Stimulated activated CD8-positive, alpha-beta memory T cell treated with anti-CD3 and anti-CD28 coated beads, Interleukin-7, amount 100 ng/mL, for 4 hours (primary cell): ENCODE results near the gene CDS1.
"Not testable (repeated sequence)": the region's sequence is repeated elsewhere in the genome, so short reads cannot be mapped to it uniquely, and the experiment has no call there.

Experiments used
- DNase-seq, 2 donors: peaks; one replicate each; pipeline ENCODE4 v3.0.0-alpha.2; 2020; ENCODE audit warnings: low read depth in 2 of 2

CDS1 gene

DNA sequence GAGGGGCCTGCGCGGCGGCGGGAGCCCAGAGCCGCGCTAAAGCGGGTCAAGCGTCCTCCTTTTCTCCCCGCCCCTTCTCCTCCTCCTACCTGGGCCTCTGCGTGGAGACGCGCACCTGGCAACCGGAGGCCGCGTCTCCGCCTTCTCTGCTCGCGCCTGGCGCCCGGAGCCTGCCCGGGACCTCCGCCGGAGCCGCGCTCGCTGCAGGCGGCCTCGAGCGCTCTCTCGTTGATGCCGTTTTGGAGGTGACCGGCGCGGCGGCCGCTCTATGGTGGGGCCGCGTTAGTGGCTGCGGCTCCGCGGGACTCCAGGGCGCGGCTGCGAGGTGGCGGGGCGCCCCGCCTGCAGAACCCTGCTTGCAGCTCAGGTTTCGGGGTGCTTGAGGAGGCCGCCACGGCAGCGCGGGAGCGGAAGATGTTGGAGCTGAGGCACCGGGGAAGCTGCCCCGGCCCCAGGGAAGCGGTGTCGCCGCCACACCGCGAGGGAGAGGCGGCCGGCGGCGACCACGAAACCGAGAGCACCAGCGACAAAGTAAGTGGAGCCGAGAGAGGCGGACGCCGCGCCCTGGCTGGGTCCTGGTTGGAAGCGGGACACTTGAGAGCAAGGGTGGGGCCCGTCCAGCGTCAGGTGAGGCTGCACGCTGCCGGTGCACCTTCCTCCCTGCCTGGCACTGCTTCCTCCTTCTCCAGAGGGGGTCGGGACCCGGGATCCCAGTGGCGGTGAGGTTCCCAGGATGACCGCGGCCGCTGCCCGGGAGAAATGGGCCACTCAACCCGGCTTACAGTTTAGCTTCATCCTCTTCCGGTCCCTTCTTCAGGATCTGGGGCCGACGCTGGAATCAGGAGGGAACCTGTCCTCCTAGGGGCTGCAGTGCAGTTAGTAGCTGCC, at the start of gene CDS1:
Gene CDS1, plus strand, starts transcription at position 140 of the 888 bp plus-strand sequence. Its CDS starts 275 bp downstream, at position 415.
- DNase-seq = no peak

DNA sequence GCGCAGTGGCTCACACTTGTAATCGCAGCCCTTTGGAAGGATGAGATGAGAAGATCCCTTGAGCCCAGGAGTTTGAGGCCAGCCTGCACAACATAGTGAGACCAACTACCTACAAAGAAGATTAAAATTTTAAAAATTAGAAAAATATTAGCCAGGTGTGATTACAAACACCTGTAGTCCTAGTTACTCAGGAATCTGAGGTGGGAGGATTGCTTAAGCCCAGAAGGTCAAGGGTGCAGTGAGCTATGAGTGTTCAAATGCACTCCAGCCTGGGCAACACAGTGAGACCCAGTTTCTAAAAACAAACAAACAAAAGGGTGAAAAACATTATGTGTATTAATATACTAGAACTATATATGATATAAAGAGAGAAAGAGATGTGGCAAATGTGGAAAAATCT, 47.0 kb upstream of the CDS1 start:
- no peak for DNase-seq

DNA sequence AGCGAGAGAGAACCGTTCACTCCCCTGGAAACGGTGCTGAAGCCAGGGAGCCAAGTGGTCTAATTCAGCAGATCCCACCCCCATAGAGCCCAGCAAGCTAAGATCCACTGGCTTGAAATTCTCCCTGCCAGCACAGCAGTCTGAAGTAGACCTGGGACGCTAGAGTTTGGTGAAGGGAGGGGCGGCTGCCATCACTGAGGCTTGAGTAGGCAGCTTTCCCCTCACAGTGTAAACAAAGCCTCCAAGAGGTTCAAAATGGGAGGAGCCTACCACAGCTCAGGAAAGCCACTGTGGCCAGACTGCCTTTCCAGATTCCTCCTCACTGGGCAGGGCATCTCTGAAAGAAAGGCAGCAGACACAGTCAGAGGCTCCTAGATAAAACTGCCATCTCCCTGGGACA, 37.8 kb upstream of the CDS1 start:
- DNase-seq = no peak

DNA sequence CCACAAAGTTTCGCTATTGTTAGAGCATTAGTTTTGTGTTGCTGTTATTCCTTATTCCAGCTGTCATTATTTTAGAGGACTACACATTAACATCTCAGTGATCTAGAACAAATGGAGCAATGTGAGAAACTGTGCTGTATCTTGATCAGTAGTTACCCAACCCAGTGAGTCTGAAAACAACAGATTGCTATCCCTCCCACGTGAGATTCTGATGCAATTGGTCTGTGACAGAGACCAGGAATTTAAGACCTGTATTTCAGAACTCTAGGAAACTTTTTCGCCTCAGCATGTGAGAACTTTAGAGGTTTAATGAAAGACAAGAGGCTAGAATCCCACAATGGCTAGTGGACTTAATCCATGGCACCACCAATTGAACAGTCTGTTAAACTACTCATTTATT, 35.7 kb upstream of the CDS1 start:
- DNase-seq = no peak

DNA sequence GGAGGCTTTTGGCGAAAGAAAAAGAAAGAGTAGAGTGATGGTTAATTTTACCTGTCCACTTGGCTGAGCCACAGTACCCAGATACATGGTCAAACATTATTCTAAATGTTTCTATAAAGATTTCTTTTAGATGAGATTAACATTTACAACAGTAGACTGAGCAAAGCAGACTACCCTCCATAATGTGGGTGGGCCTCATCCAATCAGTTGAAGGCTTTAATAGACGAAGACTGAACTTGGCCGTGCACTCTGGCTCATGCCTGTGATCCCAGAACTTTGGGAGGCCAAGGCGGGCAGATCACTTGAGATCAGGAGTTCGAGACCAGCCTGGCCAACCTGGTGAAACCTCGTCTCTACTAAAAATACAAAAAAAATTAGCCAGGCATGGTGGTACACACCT, 33.7 kb upstream of the CDS1 start:
- not testable (repeated sequence) for DNase-seq

DNA sequence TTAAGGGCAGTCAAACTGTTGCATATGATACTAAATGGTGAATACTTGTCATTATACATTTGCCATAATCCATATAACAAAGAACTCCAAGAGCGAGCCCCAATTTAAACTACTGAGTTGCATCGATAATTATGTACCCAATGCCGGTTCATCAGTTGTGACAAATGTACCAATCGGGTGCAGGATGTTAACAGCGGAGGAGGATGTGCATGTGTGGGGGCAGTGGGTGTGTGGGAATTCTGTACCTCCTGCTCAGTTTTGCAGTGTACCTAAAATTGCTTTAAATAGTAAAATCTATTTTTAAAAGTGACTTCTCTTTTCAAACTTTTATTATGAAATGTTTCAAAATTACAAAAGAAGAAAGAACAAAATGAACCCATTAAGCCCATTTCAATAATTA, 20.8 kb upstream of the CDS1 start:
- DNase-seq = no peak

DNA sequence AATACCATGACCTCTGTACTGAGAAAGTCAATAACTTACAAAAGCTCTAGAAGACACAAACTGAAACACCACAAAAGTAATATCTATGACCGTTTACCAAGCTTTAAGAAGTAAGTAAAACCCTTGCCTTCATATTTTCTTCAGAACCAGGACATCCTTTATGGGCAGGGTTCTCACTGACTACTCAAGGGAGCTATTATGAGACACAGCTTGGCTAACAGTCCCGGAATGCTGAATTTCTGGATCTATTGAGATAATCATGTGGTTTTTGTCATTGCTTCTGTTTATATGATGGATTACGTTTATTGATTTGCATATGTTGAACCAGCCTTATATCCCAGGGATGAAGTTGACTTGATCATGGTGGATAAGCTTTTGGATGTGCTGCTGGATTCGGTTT, 19.9 kb upstream of the CDS1 start:
- no peak for DNase-seq

DNA sequence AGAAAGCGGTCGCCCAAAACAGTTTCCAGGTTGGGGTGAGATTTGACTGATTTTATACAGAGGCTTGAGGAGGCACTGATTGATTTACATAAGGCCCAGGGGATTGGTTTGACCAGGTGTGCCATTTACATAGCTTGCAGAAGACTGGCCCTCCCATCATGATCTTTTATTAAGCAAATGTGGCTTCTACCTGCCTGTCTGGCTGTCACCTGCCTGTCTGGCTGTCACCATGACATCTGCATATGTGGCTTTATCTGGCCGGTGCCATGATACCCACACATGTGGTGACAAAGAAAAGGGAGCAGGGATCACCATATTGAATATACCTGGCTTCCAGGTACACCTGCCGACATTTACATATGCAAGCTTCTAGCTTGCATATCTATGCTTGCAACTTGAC, 17.0 kb upstream of the CDS1 start:
- DNase-seq = no peak

DNA sequence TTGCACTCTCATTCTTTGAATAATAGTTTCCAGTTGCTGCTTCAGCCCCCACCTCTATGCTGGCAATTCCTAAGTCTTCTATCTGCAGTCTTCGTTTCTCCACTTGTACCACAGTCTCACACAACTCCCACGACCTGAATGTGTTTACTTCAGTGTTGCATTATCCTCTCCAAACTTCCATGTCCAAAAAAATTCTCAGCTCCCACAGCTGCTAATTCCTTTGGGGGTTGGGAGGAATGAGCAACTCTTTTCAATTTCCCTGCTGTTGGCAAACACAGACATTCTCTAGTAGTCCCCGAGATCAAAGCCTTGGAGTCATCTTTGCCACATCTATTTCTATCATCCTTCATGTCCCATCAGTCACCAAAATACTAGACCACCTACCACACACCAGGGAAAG, 14.4 kb upstream of the CDS1 start:
- no peak for DNase-seq

DNA sequence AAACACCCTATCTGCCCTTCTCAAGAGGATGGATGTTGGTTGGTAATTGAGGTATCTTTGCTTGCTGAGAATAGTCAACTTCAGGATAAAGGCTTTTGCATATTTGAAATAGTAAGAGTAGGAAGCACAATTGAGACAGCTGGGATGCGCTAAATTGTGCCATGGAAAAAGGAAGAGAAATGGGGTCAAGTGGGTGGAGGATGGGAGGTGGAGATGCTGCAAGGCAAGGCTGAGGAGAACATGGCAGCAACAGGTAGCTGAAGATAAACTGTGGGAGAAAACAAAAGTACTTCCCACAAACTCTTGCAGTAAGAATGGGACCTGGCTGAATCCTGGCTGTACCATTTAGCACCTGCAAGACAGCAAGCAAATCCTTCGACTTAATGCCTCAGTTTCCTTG, 13.9 kb upstream of the CDS1 start:
- no peak for DNase-seq

DNA sequence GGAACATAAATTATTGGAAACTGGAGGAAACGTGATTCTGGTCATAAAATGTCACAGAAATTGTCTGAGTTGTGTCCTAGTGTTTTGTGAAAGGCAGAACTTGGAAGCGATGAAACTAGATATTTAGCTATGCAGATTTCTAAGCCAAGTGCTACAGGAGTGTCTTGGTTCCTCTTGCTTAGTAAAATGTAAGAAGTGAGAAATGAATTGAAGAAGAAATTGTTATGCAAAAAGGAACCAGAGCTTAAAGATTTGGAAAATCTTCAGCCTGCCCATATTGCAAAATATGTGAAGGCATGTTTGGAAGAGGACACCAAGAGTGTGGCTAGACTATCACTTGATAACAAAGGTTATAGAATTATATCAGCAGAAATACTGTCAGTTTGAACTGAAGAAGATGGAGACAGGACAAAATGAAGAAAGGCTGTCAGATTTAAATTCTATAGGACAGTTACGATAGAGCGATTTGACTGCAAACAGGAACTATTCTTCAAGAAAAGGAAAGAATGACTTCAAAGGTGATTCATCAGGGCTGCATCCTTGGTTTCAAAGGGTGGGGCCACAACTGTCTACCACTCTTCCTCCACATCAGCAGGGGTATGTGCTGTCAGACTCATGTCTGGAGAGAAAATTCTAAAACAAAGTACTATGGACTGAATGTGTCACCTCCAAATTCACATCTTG, 9.4 kb upstream of the CDS1 start:
- no peak for DNase-seq

DNA sequence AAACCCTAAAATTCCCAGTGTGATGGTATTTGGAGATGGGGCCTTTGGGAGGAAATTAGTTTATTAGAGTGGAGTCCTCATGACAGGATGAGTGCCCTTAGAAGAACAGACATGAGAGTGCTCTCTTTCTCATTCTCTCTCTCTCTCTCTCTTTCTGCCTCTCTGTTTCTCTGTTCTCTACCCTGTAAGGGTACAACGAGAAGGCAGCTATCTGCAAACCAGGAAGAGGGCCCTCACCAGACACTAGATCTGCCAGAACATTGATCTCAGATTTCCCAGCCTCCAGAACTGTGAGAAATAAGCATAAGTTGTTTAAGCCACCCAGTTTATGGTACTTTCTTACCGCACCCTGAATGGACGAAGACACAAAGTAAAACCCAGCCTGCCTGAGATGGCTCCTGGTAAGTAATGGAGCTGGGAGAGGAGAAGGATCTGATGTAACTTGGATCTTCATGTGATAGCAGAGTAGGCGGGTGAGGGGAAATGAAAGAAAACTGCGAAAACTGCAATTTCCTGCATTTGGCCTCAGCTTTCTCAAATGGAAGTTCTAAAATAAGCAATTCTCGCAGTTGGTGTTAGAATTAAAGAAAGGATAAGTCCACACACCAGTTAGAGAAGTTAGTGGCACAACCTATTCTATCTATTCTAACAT, 8.7 kb upstream of the CDS1 start:
- no peak for DNase-seq

DNA sequence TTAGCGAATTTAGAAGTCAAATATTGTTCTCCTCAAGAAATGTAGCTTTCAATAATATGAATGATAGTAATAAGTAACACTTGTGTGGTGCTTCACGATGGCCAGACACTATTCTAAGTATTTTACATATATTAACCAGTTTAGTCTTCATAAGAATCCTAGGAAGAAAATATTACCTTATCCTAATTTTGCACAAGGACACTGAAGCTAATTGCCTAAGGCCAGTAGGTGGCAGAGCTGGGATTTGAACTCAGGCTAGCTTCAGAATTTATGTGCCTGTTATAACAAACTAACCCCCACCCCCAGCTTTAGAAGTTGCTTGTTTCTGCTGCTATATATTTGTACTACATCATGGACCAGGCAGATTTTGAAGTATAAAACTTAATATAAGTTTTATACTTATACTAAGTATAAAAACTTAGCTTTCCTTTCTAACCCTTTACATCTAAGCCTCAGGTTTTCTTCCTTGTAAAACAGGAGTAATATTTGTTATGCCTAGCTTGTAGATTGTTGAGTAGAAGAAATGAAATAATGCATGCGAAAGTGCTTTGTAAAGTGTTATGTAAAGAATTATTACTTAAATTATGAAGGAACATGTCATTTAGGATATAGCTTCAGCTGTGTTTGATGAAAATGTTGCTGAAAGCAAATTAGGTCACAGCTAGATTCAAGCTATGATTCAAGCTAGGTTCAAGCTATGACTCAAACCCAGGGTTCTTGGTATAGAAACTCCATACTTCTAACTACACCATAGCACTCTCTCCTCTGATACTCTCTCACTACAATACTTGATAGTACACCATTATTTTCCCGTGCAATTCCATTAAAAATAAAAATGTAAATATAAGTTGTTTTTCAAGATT, 4.2 kb upstream of the CDS1 start:
- DNase-seq = no peak

DNA sequence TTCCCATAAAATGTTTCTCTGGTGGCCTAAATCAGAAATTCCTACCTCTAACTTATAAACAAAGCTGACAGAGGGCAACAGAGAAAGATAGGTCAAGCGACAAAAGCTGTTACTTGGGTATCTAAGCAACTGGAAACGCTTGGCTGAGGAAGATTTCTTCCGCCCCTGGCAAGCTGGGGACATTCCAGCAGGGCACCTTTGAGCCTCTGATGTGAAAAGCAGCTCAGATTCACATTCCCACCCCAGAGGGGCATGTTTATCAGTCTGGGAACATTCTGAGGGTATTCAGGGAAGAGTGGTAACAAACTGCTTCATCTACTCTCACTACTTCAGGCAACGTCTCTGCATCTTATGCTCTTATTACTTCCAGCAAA, 3.5 kb upstream of the CDS1 start:
- DNase-seq = no peak

DNA sequence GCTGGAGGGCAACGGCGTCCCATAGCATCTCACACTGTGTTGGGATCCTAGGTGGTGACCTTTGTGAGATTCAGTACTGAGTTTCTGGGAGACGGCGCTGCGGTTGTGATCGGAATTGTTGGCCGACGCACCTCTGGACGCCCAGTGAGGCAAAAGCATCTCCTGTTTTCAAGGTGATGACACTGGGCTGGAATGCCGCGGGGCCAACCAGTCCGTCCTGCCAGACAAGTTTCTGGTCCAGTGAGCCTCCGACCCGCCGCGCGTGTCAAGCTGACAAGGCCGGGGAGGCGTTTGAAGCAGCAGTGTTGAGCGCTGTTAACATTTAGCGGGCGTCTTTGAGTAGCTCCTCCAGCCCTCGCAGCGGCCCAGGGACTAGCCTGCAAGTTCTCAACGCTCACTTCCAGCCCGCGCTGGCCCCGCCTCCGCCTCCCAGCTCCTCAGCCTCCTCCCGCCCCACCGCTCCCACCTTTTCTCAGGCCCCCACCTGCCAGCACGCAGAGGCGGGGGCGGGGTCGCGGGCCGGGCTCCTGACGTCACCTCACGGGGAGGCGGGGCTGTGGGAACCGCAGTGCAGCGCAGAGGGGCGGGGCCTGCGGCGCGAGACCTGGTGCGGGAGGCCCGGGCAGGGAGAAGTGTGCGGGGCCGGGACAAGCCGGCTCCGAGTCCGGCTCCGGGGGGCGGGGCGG, 482 bp upstream of the CDS1 start:
- DNase-seq = peak; percentile 78 to 85

DNA sequence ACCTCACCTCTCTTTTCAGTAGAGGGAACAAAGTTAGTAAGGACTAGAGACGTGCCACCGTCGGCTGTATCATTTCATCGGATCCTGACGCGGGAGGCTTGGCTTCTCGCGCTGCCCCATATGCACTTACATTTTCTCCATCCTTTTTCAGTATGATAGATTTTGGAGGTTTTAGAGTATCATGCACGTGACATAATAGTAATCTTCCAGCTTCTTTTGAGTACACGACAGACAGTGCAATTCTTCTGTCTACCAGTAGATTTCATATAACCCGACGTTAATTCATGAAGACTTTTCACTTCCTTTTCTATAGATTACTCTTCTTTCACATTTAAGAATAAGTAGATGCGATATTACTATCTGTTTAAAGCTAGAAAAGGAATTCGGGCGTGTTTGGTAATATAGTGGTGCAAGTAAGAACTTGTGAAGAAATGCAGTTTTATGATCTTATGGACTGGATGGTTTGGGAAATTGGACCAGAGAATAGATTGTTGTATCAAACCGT, 1.0 kb downstream of the CDS1 start:
- no peak for DNase-seq

DNA sequence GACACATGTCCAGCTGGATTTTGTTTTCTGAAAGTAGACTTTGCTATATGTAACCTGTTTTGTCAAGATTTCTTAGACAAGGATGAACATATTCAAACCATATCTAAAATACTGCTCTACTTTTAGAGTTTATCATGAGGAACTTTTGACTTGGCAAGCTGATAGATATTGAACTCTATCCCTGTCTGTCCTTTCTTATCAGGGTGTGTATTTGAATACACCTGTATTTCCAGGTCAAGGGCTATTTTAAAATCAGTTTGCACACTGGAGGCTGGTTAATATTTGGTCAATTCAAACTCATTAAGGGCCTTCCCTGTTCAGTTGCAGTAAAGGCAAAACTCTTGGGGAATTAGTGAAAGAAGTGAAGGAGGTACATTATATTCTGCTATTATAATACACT, 2.3 kb downstream of the CDS1 start:
- DNase-seq = no peak

DNA sequence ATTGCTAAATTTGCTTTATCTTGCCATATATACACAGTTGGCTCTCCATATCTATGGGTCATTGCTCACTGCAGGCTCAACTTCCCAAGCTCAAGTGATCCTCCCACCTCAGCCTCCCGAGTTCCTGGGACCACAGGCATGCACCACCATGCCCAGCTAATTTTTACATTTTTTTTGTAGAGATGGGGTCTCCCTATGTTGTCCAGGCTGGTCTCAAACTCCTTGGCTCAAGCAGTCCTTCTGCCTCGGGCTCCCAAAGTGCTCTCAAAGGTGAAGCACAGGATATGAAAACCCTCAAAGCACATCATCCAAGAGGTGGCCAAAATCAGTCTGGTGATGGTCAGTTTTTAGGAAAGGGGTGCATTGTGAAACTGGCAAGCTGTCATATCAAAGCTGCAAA, 11.8 kb downstream of the CDS1 start:
- no peak for DNase-seq

DNA sequence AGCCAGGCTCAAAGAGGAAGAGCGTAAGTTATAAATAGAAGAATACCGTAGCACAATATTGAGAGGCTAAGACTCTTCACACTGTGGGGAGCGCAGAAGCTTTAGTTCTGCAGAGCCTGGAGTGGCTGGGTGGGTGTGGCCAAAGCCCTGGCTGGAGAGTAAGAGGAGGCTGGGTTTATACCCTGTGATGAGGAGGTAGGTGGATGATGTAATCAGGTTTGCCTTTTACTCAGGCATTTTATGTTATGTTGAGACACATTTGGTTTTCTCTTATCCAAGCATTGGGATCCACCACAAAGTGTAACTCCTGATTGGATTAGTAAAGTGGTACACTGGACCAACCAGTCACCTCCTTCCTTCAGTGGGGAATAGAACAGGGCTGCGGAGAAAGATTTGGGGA, 13.9 kb downstream of the CDS1 start:
- DNase-seq = no peak

DNA sequence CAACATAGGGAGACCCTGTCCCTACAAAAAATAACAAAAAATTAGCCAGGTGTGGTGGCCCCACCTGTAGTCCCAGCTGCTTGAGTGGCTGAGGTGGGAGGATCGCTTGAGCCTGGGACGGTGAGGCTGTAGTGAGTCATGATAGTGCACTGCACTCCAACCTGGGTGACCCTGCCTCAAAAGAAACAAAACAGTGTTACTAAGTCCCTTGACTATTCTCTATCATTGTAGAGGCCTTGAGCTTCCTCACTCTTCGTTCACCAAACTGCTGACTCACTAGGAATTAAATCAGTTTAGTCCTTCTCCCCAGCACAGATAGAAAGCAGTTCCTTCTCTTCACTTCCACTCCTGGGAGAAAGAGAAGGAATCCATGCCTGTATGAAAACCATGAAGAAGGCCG, 14.5 kb downstream of the CDS1 start:
- DNase-seq = no peak

DNA sequence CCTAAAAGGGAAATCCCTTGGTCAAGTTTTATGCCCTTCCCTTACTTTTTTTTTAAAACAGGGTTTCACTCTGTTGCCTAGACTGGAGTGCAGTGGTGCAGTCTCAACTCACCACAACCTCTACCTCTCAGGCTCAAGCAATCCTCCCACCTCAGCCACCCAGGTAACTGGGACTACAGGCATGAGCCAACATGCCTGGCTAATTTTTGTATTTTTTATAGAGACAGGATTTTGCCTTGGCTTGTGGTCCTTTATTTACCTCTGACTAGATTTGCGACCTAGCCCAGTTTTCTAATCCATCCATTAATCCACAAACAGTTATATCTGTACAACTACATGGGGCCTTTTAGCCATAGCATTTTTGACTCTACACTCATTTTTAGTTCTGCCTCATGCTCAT, 23.7 kb downstream of the CDS1 start:
- no peak for DNase-seq
